H1 (cell line): ENCODE data around the gene NDUFAF7. TPM values are rescaled to one million over a fixed set of nuclear protein-coding genes. Genes with fewer than 3 reads are reported as not detected.
"Not testable (repeated sequence)": the region's sequence is repeated elsewhere in the genome, so short reads cannot be mapped to it uniquely, and the experiment has no call there.

Source experiments
- CTCF ChIA-PET: fragments of 300-600 bp; sonication (Branson Sonifier 250); formaldehyde crosslinking; loops from one replicate; lab custom pipeline; 2021; ENCODE audit not compliant: partially characterized antibody; lab: Charles Lee
- POLR2A ChIA-PET: fragments of 300-600 bp; sonication (Branson Sonifier 250); formaldehyde crosslinking; loops from one replicate; lab custom pipeline; 2021; ENCODE audit warnings: inconsistent platforms; ENCODE audit not compliant: partially characterized antibody; lab: Charles Lee
- DNase-seq, 2 experiments: peaks; one replicate each; pipeline versions ENCODE4 v3.0.0 to v3.0.0-alpha.2; 2010 to 2022; ENCODE audit warnings: low spot score in 2 of 2, low read depth in 1 of 2, mixed read lengths in 1 of 2
- FAIRE-seq: peaks from 2 replicates; lab custom pipeline; 2011; peaks lifted over from hg19 to GRCh38; lab: Jason Lieb, UNC
- H2AFZ ChIP-seq: 2 replicates; pipeline ENCODE4 v1.8.1; 2012; ENCODE audit warnings: low read length, inconsistent platforms
- H2AK5ac ChIP-seq: 2 replicates; pipeline ENCODE4 v1.6.1; 2013; ENCODE audit warnings: low read depth, low read length
- H2BK120ac ChIP-seq: replicated peaks from 2 replicates; pipeline ENCODE3; 2013; ENCODE audit warnings: low read depth, low read length, inconsistent platforms
- H2BK12ac ChIP-seq: 2 replicates; pipeline ENCODE4 v1.6.1; 2013; ENCODE audit warnings: low read depth, low read length
- H2BK15ac ChIP-seq: 2 replicates; pipeline ENCODE4 v1.6.1; 2013; ENCODE audit warnings: low read length
- H2BK20ac ChIP-seq: 2 replicates; pipeline ENCODE4 v1.6.1; 2013; ENCODE audit warnings: low read length
- H2BK5ac ChIP-seq: 2 replicates; pipeline ENCODE4 v1.6.1; 2013; ENCODE audit warnings: low read depth, low read length
- H3K14ac ChIP-seq: 2 replicates; pipeline ENCODE4 v1.6.1; 2013; ENCODE audit warnings: inconsistent platforms; ENCODE audit not compliant: insufficient read length
- H3K18ac ChIP-seq: 2 replicates; pipeline ENCODE4 v1.6.1; 2013; ENCODE audit warnings: low read length; ENCODE audit errors: extremely low read depth
- H3K23ac ChIP-seq: 2 replicates; pipeline ENCODE4 v1.6.1; 2013; ENCODE audit warnings: inconsistent platforms; ENCODE audit not compliant: insufficient read length
- H3K23me2 ChIP-seq: 2 replicates; pipeline ENCODE4 v1.6.1; 2013; ENCODE audit warnings: low read depth, low read length
- H3K27ac ChIP-seq: 2 replicates; pipeline ENCODE4 v1.6.1; 2011; ENCODE audit warnings: low read depth, low read length, inconsistent platforms
- H3K27me3 ChIP-seq, 4 experiments: replicated peaks in 1 of 4; 1 replicate in 1 of 4; 2 replicates in 3 of 4; pipeline versions ENCODE4 v1.6.1 to v1.8.1; 2011 to 2013; ENCODE audit warnings: low read length in 3 of 4, mild to moderate bottlenecking in 3 of 4, inconsistent platforms in 2 of 4, mixed read lengths in 2 of 4, moderate library complexity in 1 of 4; ENCODE audit not compliant: control insufficient read depth in 3 of 4, insufficient read depth in 3 of 4; ENCODE audit errors: extremely low read depth in 1 of 4
- H3K36me3 ChIP-seq, 4 experiments: 2 replicates each; pipeline versions ENCODE4 v1.6.1 to v1.8.1; 2011 to 2013; ENCODE audit warnings: mild to moderate bottlenecking in 4 of 4, low read length in 3 of 4, moderate library complexity in 2 of 4, control low read depth in 1 of 4, inconsistent platforms in 1 of 4; ENCODE audit not compliant: insufficient read depth in 4 of 4, control insufficient read depth in 2 of 4
- H3K4ac ChIP-seq: replicated peaks from 2 replicates; pipeline ENCODE3; 2013; ENCODE audit warnings: low read length, low read depth, mixed read lengths, inconsistent platforms; ENCODE audit not compliant: insufficient read length
- H3K4me1 ChIP-seq, 4 experiments: replicated peaks in 1 of 4; 1 replicate in 1 of 4; 2 replicates in 3 of 4; pipeline versions ENCODE4 v1.6.1 to v1.8.1; 2011 to 2013; ENCODE audit warnings: low read length in 3 of 4, inconsistent platforms in 2 of 4, mixed read lengths in 1 of 4; ENCODE audit not compliant: insufficient read depth in 4 of 4, control insufficient read depth in 3 of 4
- H3K4me2 ChIP-seq, 2 experiments: 2 replicates each; pipeline versions ENCODE4 v1.6.1 to v1.8.1; 2011 to 2013; ENCODE audit warnings: low read depth in 2 of 2, low read length in 2 of 2, control low read depth in 1 of 2, inconsistent platforms in 1 of 2, mild to moderate bottlenecking in 1 of 2; ENCODE audit not compliant: insufficient read depth in 1 of 2
- H3K4me3 ChIP-seq, 4 experiments: fragments of 200-600, 300-600 bp in 1 of 4; sonication (generic), shearing (Covaris generic), sonication (Bioruptor Twin) in 1 of 4; 2 replicates each; pipeline versions ENCODE4 v1.5.1 to v1.8.1; 2011 to 2016; ENCODE audit warnings: low read length in 4 of 4, low read depth in 3 of 4, control low read depth in 2 of 4, inconsistent platforms in 2 of 4, mild to moderate bottlenecking in 2 of 4, mixed read lengths in 1 of 4, moderate library complexity in 1 of 4; ENCODE audit not compliant: insufficient read depth in 2 of 4; ENCODE audit errors: extremely low read depth in 1 of 4
- H3K56ac ChIP-seq: replicated peaks from 2 replicates; pipeline ENCODE3; 2013; ENCODE audit warnings: low read depth, mild to moderate bottlenecking, mixed read lengths, low read length, inconsistent platforms; ENCODE audit not compliant: insufficient read length
- H3K79me1 ChIP-seq: 2 replicates; pipeline ENCODE4 v1.6.1; 2013; ENCODE audit warnings: low read depth, low read length, control low read depth
- H3K79me2 ChIP-seq, 2 experiments: 2 replicates each; pipeline versions ENCODE4 v1.6.1 to v1.8.1; 2012 to 2013; ENCODE audit warnings: low read length in 2 of 2, mild to moderate bottlenecking in 2 of 2, inconsistent platforms in 1 of 2; ENCODE audit not compliant: insufficient read depth in 2 of 2, control insufficient read depth in 1 of 2
- H3K9ac ChIP-seq, 4 experiments: replicated peaks in 1 of 4; 1 replicate in 1 of 4; 2 replicates in 3 of 4; pipeline versions ENCODE4 v1.6.1 to v1.8.1; 2011 to 2013; ENCODE audit warnings: low read depth in 3 of 4, low read length in 3 of 4, control low read depth in 2 of 4, mild to moderate bottlenecking in 2 of 4, moderate library complexity in 2 of 4, inconsistent platforms in 1 of 4; ENCODE audit errors: extremely low read depth in 1 of 4
- H3K9me3 ChIP-seq, 2 experiments: 2 replicates each; pipeline versions ENCODE4 v1.6.1 to v1.8.1; 2012 to 2013; ENCODE audit warnings: mild to moderate bottlenecking in 2 of 2, moderate library complexity in 2 of 2, control low read depth in 1 of 2, inconsistent platforms in 1 of 2, low read depth in 1 of 2, low read length in 1 of 2, mixed read lengths in 1 of 2; ENCODE audit not compliant: insufficient read depth in 2 of 2
- H4K20me1 ChIP-seq, 2 experiments: replicated peaks in 1 of 2; 2 replicates each; pipeline versions ENCODE3 to v1.8.1; 2011 to 2013; ENCODE audit warnings: inconsistent platforms in 2 of 2, low read length in 2 of 2, mild to moderate bottlenecking in 1 of 2; ENCODE audit not compliant: insufficient read depth in 2 of 2, control insufficient read depth in 1 of 2
- H4K5ac ChIP-seq: 2 replicates; pipeline ENCODE4 v1.6.1; 2013; ENCODE audit warnings: low read length, low read depth, mixed read lengths, inconsistent platforms; ENCODE audit not compliant: insufficient read length
- H4K8ac ChIP-seq: 2 replicates; pipeline ENCODE4 v1.8.0; 2013; ENCODE audit warnings: mild to moderate bottlenecking, moderate library complexity, low read length, inconsistent platforms; ENCODE audit not compliant: insufficient read depth; ENCODE audit errors: extremely low read depth
- H4K91ac ChIP-seq: replicated peaks from 2 replicates; pipeline ENCODE3; 2013; ENCODE audit warnings: low read length, mixed read lengths, inconsistent platforms; ENCODE audit not compliant: insufficient read length
- CREB1 ChIP-seq: IDR thresholded peaks from 2 replicates; pipeline ENCODE4 v1.6.1; 2012; ENCODE audit warnings: inconsistent platforms
- POLR2A ChIP-seq, 2 experiments: IDR thresholded peaks; 1 replicate in 1 of 2; 2 replicates in 1 of 2; pipeline ENCODE4 v1.6.1; 2011; ENCODE audit warnings: low read depth in 2 of 2, low read length in 2 of 2, mild to moderate bottlenecking in 2 of 2; ENCODE audit errors: control extremely low read depth in 1 of 2
- POLR2AphosphoS5 ChIP-seq: IDR thresholded peaks from 2 replicates; pipeline ENCODE4 v1.6.1; 2011; ENCODE audit warnings: low read depth, low read length
- TAF1 ChIP-seq: IDR thresholded peaks from 2 replicates; pipeline ENCODE4 v1.6.1; 2011; ENCODE audit warnings: mild to moderate bottlenecking, low read depth, low read length
- TCF12 ChIP-seq: IDR thresholded peaks from 2 replicates; pipeline ENCODE4 v1.6.1; 2011; ENCODE audit warnings: low read depth, mild to moderate bottlenecking, low read length
- TEAD4 ChIP-seq: IDR thresholded peaks from 2 replicates; pipeline ENCODE4 v1.6.1; 2012; ENCODE audit warnings: low read depth, low read length, inconsistent platforms, mixed read lengths
- WGBS, 2 experiments: shearing (Covaris generic) in 1 of 2; methylation state at CpG; one replicate each; pipeline versions ENCODE4 v1.1.6 to v1.1.7; 2013 to 2015; ENCODE audit warnings: low lambda C conversion rate in 2 of 2, mixed read lengths in 2 of 2, inconsistent platforms in 1 of 2, low coverage in 1 of 2, missing lambda C conversion rate in 1 of 2; ENCODE audit not compliant: insufficient replicate concordance in 2 of 2, insufficient coverage in 1 of 2, insufficient read length in 1 of 2; ENCODE audit errors: extremely low coverage in 1 of 2, missing lambda C conversion rate in 1 of 2; 5-methylcytosine and 5-hydroxymethylcytosine counted together
- polyA plus RNA-seq, 7 experiments: library from polyadenylated mRNA; depleted of rRNA in 3 of 7; stranded (reverse) in 5 of 7; unstranded in 2 of 7; fragments of >200 nt in 5 of 7; fragments of 200-250 nt in 2 of 7; gene quantifications; 1 replicate in 5 of 7; 2 replicates in 1 of 7; 4 replicates in 1 of 7; pipeline versions ENCODE4 v1.2.1 to v1.2.3, GENCODE V29; 2011 to 2013; ENCODE audit warnings: missing spikeins in 2 of 7, mixed read lengths in 2 of 7
- total RNA-seq: library from RNA; stranded (reverse); fragmentation: NEBNext Ultra II Directional; extraction: Animal tissue kit (Norgen Biotek cat#: 25700); gene quantifications from 2 replicates; pipeline ENCODE4 v1.2.1, GENCODE V29; 2021
- TF ChIP-seq, protein P1 (sequence below): IDR thresholded peaks from 2 replicates; pipeline ENCODE4 v1.6.1; 2012; ENCODE audit warnings: low read length, inconsistent platforms
- TF ChIP-seq, protein P2 (sequence below): IDR thresholded peaks from 2 replicates; pipeline ENCODE4 v1.6.1; 2012; ENCODE audit warnings: inconsistent platforms

NDUFAF7 gene
- total and polyA plus RNA-seq, 2 of the 8 experiments (the other 6 are each of a cell fraction or from before 2014, with no cell fraction given) = 50.2 to 56.0 TPM

DNA sequence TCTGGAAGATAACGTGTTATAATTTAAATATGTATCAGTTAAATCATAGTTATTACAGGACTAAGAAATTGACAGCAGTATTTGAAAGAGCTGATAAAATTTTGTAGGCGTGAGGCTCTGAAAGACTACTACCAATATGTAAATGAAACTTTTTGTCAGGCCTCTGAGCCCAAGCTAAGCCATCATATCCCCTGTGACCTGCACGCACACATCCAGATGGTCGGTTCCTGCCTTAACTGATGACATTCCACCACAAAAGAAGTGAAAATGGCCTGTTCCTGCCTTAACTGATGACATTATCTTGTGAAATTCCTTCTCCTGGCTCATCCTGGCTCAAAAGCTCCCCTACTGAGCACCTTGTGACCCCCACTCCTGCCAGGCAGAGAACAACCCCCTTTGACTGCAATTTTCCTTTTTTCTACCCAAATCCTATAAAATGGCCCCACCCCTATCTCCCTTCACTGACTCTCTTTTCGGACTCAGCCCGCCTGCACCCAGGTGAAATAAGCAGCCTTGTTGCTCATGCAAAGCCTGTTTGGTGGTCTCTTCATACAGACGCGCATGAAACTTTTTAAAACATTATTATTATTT lies 26.3 kb upstream of the NDUFAF7 start:
- 17% methylated on average over 8 of the region's 8 CpGs; no CpG with 5 or more reads in 1 of the 2 experiments for WGBS, 2 experiments
- not testable (repeated sequence) for H3K4me1 ChIP-seq, H3K14ac ChIP-seq, H2BK20ac ChIP-seq, H2AK5ac ChIP-seq, FAIRE-seq, H2BK12ac ChIP-seq, H3K23ac ChIP-seq, H2BK15ac ChIP-seq, DNase-seq, H2AFZ ChIP-seq, H3K27me3 ChIP-seq, H3K23me2 ChIP-seq, H3K4ac ChIP-seq, H3K79me1 ChIP-seq, H3K18ac ChIP-seq, H3K9ac ChIP-seq, H4K8ac ChIP-seq, H4K20me1 ChIP-seq
- peak overlapping the region; percentile 61 for H4K91ac ChIP-seq
- TF ChIP-seq, protein P1, sequence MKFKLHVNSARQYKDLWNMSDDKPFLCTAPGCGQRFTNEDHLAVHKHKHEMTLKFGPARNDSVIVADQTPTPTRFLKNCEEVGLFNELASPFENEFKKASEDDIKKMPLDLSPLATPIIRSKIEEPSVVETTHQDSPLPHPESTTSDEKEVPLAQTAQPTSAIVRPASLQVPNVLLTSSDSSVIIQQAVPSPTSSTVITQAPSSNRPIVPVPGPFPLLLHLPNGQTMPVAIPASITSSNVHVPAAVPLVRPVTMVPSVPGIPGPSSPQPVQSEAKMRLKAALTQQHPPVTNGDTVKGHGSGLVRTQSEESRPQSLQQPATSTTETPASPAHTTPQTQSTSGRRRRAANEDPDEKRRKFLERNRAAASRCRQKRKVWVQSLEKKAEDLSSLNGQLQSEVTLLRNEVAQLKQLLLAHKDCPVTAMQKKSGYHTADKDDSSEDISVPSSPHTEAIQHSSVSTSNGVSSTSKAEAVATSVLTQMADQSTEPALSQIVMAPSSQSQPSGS = peak; percentile 84
- TF ChIP-seq TAF1 = peak; percentile 48; the same call in 1 of the 2 replicates
- TF ChIP-seq TCF12 = peak; percentile 82; the same call in 1 of the 2 replicates
- 0 out of 2 replicates have a peak, but pooled peaks have one; percentile 28 for TF ChIP-seq POLR2AphosphoS5
- TF ChIP-seq POLR2A (IDR thresholded peaks at IDR 0.05; ENCODE audit: control extremely low read depth in 1 of 2, low read depth in 2 of 2, low read length in 2 of 2) = peak in 1 of 2 experiments; percentile 73; a peak in 2 of 3 replicates
- 0 out of 2 replicates have a peak, but pooled peaks have one; percentile 13 for TF ChIP-seq CREB1
- TF ChIP-seq TEAD4 = peak; percentile 42; the same call in 1 of the 2 replicates
- TF ChIP-seq, protein P2, sequence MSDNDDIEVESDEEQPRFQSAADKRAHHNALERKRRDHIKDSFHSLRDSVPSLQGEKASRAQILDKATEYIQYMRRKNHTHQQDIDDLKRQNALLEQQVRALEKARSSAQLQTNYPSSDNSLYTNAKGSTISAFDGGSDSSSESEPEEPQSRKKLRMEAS = peak; percentile 25; the same call in 1 of the 2 replicates
- peak overlapping the region; percentile 86 for H4K5ac ChIP-seq
- peaks cover 0 to 44% of the 10 kb centered on the region in 2 experiments; a peak in 2 of 4 replicates for H3K79me2 ChIP-seq
- POLR2A ChIA-PET = interaction anchor here (0.6 to 2.1 kb wide), 13 partner anchors 8 to 48 kb away, joined by 3 to 26 read pairs (median 4); partner anchors contain the start of genes CEBPZOS and EIF2AK2
- peak overlapping the region; percentile 20 for H3K56ac ChIP-seq
- CTCF ChIA-PET = interaction anchor here (1.0 to 2.4 kb wide), 3 partner anchors 8 to 38 kb away, joined by 3 to 12 read pairs (median 3); no protein-coding TSS in a partner anchor
- H2BK120ac ChIP-seq = peak overlapping the region; percentile 7
- peak overlapping the region; percentile 21; the same call in 1 of the 2 replicates for H2BK5ac ChIP-seq
- peaks cover 9 to 82% (median 52%) of the 10 kb centered on the region in 4 experiments; a peak in 7 of 8 replicates for H3K36me3 ChIP-seq
- H3K9me3 ChIP-seq = peaks cover 9 to 18% of the 10 kb centered on the region in 2 experiments
- H3K27ac ChIP-seq = peak overlapping the region; percentile 83; the same call in 1 of the 2 replicates
- H3K4me3 ChIP-seq = peak overlapping the region in 1 of 4 experiments; percentile 49; a peak in 1 of 8 replicates
- peak overlapping the region; percentile 37 to 45; a peak in 3 of 4 replicates for H3K4me2 ChIP-seq
